ENCODE results near the gene MYO5A.

Gene MYO5A

DNA sequence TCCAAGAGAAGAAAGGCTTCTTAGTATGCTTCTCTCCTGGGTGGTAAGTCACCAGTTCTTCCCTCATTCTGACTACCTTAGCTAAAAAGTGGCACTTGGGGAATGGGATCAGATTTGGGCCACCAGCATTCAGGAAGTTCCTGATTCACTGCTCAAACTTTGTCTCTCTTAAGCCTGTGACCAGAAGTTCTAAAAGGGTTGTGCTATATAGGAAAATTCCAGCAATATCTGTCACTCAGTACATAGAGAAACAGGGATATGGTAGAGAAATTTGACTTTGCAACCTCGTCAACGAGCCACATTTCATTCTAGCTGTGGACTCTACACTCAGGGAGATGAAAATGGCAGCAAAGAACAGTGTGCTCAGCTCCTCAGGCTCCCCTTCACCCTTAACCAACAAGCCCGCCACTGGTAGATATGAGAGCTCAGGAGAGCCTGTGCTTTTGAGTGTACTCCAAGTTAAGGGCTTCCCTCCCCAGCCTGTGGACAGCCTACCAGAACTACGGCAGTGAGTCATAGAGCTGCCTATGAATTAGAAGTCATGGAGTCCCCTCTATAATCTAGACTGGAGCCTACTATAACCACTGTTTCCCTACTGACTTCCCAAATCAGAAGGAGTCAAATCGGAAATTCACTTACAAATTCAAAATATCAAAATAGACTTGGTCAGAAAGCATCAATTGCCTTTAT is 180.5 kb downstream of the MYO5A start:
- Histone ChIP-seq H3K9ac (ENCODE audit: low read length in 5 of 5) (no peak overlapping the region), H3K36me3 (ENCODE audit: control insufficient read depth in 5 of 5, insufficient read depth in 5 of 5, low read length in 5 of 5) (peaks cover 12 to 42% (median 29%) of the 10 kb centered on the region in 5 donors), H3K4me1 (ENCODE audit: control insufficient read depth in 5 of 5, insufficient read depth in 5 of 5, low read length in 5 of 5) (peaks cover 0 to 15% (median 10%) of the 10 kb centered on the region in 5 donors), H3K27me3 (ENCODE audit: control insufficient read depth in 5 of 5, insufficient read depth in 4 of 5, low read length in 5 of 5) (no peaks in the 10 kb centered on the region), H3K9me3 (ENCODE audit: control insufficient read depth in 5 of 5, low read length in 5 of 5) (no peaks in the 10 kb centered on the region), H3K4me3 (ENCODE audit: low read depth in 1 of 5, low read length in 5 of 5) (no peak overlapping the region), H3K27ac (ENCODE audit: low read depth, low read length) (no peak overlapping the region)

DNA sequence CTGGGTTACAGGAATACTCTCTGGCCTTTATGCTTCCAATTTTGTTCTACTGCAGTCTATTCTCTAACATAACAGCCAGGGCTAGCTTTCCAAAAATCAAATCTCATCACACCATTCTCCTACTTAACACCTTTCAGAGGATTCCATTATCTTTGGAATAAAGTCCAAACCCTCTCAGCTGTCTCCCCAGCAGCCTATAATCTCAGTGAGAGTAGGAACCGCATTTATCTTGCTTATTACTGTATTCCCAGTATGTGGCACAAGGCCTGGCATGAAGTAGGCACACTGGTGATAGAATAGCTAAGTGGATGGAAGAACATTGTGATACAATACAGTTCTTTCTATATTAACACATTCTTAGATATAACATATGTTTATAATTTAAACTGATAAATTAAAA is 184.1 kb downstream of the MYO5A start:
- no peak overlapping the region for H3K4me3 ChIP-seq (ENCODE audit: low read depth in 1 of 5, low read length in 5 of 5)
- peaks cover 9 to 29% (median 12%) of the 10 kb centered on the region in 5 donors for H3K36me3 ChIP-seq (ENCODE audit: control insufficient read depth in 5 of 5, insufficient read depth in 5 of 5, low read length in 5 of 5)
- no peak overlapping the region for H3K27ac ChIP-seq (ENCODE audit: low read depth, low read length)
- no peaks in the 10 kb centered on the region for H3K27me3 ChIP-seq (ENCODE audit: control insufficient read depth in 5 of 5, insufficient read depth in 4 of 5, low read length in 5 of 5)
- peaks cover 0 to 3% (median 0%) of the 10 kb centered on the region in 5 donors for H3K4me1 ChIP-seq (ENCODE audit: control insufficient read depth in 5 of 5, insufficient read depth in 5 of 5, low read length in 5 of 5)
- H3K9me3 ChIP-seq (ENCODE audit: control insufficient read depth in 5 of 5, low read length in 5 of 5) = no peaks in the 10 kb centered on the region
- no peak overlapping the region for H3K9ac ChIP-seq (ENCODE audit: low read length in 5 of 5)

DNA sequence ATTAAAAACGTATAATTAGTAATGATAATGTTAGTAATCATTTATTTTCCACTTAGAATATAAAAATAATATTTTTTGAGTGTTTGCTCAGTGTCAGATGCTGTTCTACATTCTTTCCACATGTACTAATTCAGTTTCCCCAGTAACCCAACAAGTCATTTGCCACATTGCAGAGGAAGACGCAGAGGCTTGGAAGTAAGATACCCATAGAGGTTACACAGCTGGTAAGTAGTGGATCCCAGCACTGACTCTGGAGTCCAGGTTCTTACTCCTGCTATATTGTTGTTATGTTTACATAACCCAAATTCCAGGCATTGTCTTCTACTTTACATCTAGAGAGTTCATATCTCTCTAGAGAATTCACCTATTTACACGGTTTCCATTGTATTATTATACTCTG is 184.8 kb downstream of the MYO5A start:
- no peak overlapping the region for H3K27ac ChIP-seq (ENCODE audit: low read depth, low read length)
- H3K4me3 ChIP-seq (ENCODE audit: low read depth in 1 of 5, low read length in 5 of 5) = no peak overlapping the region
- H3K36me3 ChIP-seq (ENCODE audit: control insufficient read depth in 5 of 5, insufficient read depth in 5 of 5, low read length in 5 of 5) = peaks cover 4 to 26% (median 13%) of the 10 kb centered on the region in 5 donors
- no peaks in the 10 kb centered on the region for H3K27me3 ChIP-seq (ENCODE audit: control insufficient read depth in 5 of 5, insufficient read depth in 4 of 5, low read length in 5 of 5)
- no peak overlapping the region for H3K9ac ChIP-seq (ENCODE audit: low read length in 5 of 5)
- no peaks in the 10 kb centered on the region for H3K4me1 ChIP-seq (ENCODE audit: control insufficient read depth in 5 of 5, insufficient read depth in 5 of 5, low read length in 5 of 5)
- H3K9me3 ChIP-seq (ENCODE audit: control insufficient read depth in 5 of 5, low read length in 5 of 5) = no peaks in the 10 kb centered on the region

DNA sequence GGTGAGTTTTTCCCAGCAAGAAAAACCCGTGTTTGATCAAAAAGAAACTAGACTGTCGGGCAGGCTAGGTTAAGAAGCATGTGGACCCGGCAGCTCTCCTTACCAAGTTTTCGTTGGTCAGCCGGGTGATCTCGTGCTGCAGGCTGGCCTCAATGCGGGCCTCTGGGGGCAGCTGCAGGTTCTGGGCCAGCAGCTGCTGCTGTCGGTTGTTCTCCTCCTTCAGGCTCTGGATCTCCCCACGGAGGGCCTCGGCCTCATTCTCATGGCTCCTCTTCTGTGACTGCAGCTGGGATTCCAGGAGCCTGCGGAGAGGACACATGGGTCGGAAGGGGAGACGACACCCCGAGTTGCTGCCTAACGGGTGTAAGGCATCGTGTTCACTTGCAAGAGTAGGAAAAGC is 188.6 kb downstream of the MYO5A start:
- Histone ChIP-seq H3K27me3 (ENCODE audit: control insufficient read depth in 5 of 5, insufficient read depth in 4 of 5, low read length in 5 of 5) (no peaks in the 10 kb centered on the region), H3K4me3 (ENCODE audit: low read depth in 1 of 5, low read length in 5 of 5) (no peak overlapping the region), H3K9me3 (ENCODE audit: control insufficient read depth in 5 of 5, low read length in 5 of 5) (no peaks in the 10 kb centered on the region), H3K36me3 (ENCODE audit: control insufficient read depth in 5 of 5, insufficient read depth in 5 of 5, low read length in 5 of 5) (peaks cover 10 to 27% (median 19%) of the 10 kb centered on the region in 5 donors), H3K27ac (ENCODE audit: low read depth, low read length) (no peak overlapping the region), H3K4me1 (ENCODE audit: control insufficient read depth in 5 of 5, insufficient read depth in 5 of 5, low read length in 5 of 5) (no peaks in the 10 kb centered on the region), H3K9ac (ENCODE audit: low read length in 5 of 5) (no peak overlapping the region)

DNA sequence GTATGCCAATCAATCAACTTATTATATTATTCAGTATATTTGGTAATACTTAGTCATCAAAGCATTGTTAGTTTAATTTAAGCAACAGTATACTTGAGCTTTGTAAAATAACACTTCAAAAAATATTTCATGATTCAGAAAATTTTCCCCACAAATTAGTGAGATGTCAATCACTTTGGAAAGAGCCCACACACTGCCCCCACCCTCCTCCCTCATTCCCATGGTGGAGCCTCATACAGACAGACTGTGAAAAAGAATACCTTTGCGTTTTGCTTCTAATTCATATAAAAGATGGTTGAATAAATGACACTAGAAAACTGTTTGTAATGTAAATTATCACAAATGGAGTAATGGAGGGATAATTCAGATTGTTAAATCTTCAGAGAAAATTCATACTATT is 189.8 kb downstream of the MYO5A start:
- Histone ChIP-seq H3K9me3 (ENCODE audit: control insufficient read depth in 5 of 5, low read length in 5 of 5) (no peaks in the 10 kb centered on the region), H3K4me1 (ENCODE audit: control insufficient read depth in 5 of 5, insufficient read depth in 5 of 5, low read length in 5 of 5) (no peaks in the 10 kb centered on the region)

DNA sequence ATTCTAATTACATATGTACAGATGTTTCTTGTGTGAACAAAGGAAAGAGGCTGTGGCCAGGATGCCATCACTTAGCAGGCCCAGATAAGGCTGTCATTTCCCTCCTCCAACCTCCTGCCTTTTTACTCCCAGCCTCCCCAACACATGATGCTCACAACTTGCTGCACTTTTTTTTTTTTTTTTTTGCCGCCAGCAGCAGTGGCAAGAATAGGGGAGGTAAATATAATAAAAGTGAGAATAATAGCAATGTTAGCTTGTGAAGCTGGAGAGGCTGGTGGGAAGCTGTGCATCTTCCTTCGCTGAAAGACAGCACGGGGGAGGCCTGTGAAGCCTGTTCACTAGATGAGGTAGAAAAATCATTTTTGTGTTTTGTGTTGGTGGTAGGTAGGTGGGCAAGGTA is 190.6 kb downstream of the MYO5A start:
- H3K9ac ChIP-seq (ENCODE audit: low read length in 5 of 5) = no peak overlapping the region
- H3K9me3 ChIP-seq (ENCODE audit: control insufficient read depth in 5 of 5, low read length in 5 of 5) = no peaks in the 10 kb centered on the region
- no peak overlapping the region for H3K4me3 ChIP-seq (ENCODE audit: low read depth in 1 of 5, low read length in 5 of 5)
- no peaks in the 10 kb centered on the region for H3K4me1 ChIP-seq (ENCODE audit: control insufficient read depth in 5 of 5, insufficient read depth in 5 of 5, low read length in 5 of 5)
- H3K27me3 ChIP-seq (ENCODE audit: control insufficient read depth in 5 of 5, insufficient read depth in 4 of 5, low read length in 5 of 5) = no peaks in the 10 kb centered on the region
- H3K36me3 ChIP-seq (ENCODE audit: control insufficient read depth in 5 of 5, insufficient read depth in 5 of 5, low read length in 5 of 5) = peaks cover 10 to 36% (median 22%) of the 10 kb centered on the region in 5 donors
- H3K27ac ChIP-seq (ENCODE audit: low read depth, low read length) = no peak overlapping the region

More for the DNA sequence above, 189.8 kb downstream of the MYO5A start:
- no peaks in the 10 kb centered on the region for H3K27me3 ChIP-seq (ENCODE audit: control insufficient read depth in 5 of 5, insufficient read depth in 4 of 5, low read length in 5 of 5)
- H3K9ac ChIP-seq (ENCODE audit: low read length in 5 of 5) = no peak overlapping the region
- H3K27ac ChIP-seq (ENCODE audit: low read depth, low read length) = no peak overlapping the region
- peaks cover 10 to 36% (median 22%) of the 10 kb centered on the region in 5 donors for H3K36me3 ChIP-seq (ENCODE audit: control insufficient read depth in 5 of 5, insufficient read depth in 5 of 5, low read length in 5 of 5)
- no peak overlapping the region for H3K4me3 ChIP-seq (ENCODE audit: low read depth in 1 of 5, low read length in 5 of 5)

DNA sequence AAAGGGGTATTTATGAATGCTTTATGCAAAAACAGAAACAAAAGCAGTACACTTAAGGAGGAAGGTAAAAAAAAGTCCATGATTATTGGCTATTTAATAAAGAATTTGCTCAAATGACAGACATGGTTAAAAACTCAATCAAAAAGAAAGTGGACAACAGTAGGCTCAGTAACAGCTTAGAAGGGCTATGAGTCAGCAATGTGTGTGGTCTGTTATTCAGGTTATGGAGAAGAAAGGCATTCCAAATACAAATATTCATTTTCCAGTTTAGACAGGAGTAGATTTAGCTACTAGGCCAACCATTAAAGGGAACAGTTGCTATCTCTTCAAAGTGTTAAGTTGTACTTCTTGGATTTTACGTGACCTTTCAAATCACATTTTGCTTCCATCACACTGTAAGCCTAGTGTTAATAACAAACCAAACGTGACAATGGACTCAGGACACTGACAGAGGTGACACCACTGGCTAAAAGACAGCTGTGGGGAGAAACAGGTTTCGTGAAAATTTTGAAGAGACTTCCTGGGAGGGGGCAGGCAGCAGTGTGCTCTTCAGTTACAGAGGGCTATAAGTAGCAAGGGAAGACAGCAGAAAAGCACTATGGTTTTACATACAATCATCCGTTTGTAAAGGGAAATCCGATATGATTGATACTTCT is 191.4 kb downstream of the MYO5A start:
- H3K27ac ChIP-seq (ENCODE audit: low read depth, low read length) = no peak overlapping the region
- H3K36me3 ChIP-seq (ENCODE audit: control insufficient read depth in 5 of 5, insufficient read depth in 5 of 5, low read length in 5 of 5) = peaks cover 10 to 36% (median 22%) of the 10 kb centered on the region in 5 donors
- no peak overlapping the region for H3K9ac ChIP-seq (ENCODE audit: low read length in 5 of 5)
- H3K27me3 ChIP-seq (ENCODE audit: control insufficient read depth in 5 of 5, insufficient read depth in 4 of 5, low read length in 5 of 5) = no peaks in the 10 kb centered on the region
- H3K4me3 ChIP-seq (ENCODE audit: low read depth in 1 of 5, low read length in 5 of 5) = no peak overlapping the region
- no peaks in the 10 kb centered on the region for H3K9me3 ChIP-seq (ENCODE audit: control insufficient read depth in 5 of 5, low read length in 5 of 5)
- H3K4me1 ChIP-seq (ENCODE audit: control insufficient read depth in 5 of 5, insufficient read depth in 5 of 5, low read length in 5 of 5) = no peaks in the 10 kb centered on the region

DNA sequence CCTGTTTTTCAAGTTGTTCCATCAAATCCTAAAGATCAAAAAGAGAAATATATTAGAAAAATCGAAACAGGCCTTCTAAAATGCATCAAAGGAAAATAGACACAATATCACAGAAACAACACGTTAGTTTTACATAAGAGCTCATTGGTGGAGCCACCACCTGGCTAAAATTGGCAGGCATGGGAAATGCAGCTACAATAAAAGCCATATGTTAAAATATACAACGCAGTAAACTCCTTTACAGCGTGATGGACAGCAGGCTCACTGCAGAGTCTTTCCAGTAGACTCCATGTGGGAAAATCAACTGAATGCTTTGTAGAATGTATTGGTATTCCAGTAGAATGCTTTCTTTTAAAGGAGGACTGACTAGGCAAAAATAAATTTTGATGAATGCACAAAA is 192.2 kb downstream of the MYO5A start:
- Histone ChIP-seq H3K27ac (ENCODE audit: low read depth, low read length) (no peak overlapping the region), H3K9ac (ENCODE audit: low read length in 5 of 5) (no peak overlapping the region), H3K27me3 (ENCODE audit: control insufficient read depth in 5 of 5, insufficient read depth in 4 of 5, low read length in 5 of 5) (no peaks in the 10 kb centered on the region), H3K36me3 (ENCODE audit: control insufficient read depth in 5 of 5, insufficient read depth in 5 of 5, low read length in 5 of 5) (peaks cover 10 to 38% (median 22%) of the 10 kb centered on the region in 5 donors), H3K4me1 (ENCODE audit: control insufficient read depth in 5 of 5, insufficient read depth in 5 of 5, low read length in 5 of 5) (peaks cover 0 to 3% (median 2%) of the 10 kb centered on the region in 5 donors), H3K9me3 (ENCODE audit: control insufficient read depth in 5 of 5, low read length in 5 of 5) (no peaks in the 10 kb centered on the region), H3K4me3 (ENCODE audit: low read depth in 1 of 5, low read length in 5 of 5) (no peak overlapping the region)

DNA sequence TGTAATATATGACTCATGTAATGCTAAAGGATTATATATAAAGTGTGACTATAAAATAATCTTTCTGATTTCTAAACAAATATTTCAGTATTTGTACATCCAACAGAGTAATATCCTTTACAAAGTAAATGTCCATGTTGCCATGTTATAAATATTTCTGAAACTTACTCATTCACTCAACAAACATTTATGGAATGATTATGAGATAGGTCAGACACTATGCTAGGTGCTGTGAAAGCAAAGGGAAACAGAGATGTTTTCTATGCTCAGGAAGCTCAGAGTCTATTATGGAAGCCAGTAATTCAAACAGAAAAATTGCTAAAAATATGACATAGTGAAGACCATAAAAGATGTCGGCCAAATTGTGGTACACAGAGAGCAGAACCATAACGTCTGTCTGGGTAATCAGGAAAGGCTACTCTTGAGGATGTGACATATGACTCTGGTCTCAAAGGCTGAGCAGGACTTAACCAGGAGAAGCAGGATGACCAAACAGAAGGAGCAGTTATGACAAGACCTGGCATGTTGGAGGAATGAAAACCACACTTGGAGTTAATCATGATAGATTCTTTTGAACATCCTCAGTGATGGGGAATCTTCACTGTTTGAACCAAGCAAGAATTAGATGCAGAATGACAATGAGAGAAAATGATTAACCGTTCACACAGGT is 194.1 kb downstream of the MYO5A start:
- H3K4me3 ChIP-seq (ENCODE audit: low read depth in 1 of 5, low read length in 5 of 5) = no peak overlapping the region
- no peak overlapping the region for H3K9ac ChIP-seq (ENCODE audit: low read length in 5 of 5)
- H3K4me1 ChIP-seq (ENCODE audit: control insufficient read depth in 5 of 5, insufficient read depth in 5 of 5, low read length in 5 of 5) = peaks cover 0 to 12% (median 4%) of the 10 kb centered on the region in 5 donors
- H3K27me3 ChIP-seq (ENCODE audit: control insufficient read depth in 5 of 5, insufficient read depth in 4 of 5, low read length in 5 of 5) = no peaks in the 10 kb centered on the region
- H3K9me3 ChIP-seq (ENCODE audit: control insufficient read depth in 5 of 5, low read length in 5 of 5) = no peaks in the 10 kb centered on the region
- no peak overlapping the region for H3K27ac ChIP-seq (ENCODE audit: low read depth, low read length)
- peaks cover 13 to 37% (median 20%) of the 10 kb centered on the region in 5 donors for H3K36me3 ChIP-seq (ENCODE audit: control insufficient read depth in 5 of 5, insufficient read depth in 5 of 5, low read length in 5 of 5)

All from subcutaneous abdominal adipose tissue (tissue), 5 donors.